Breast epithelium (tissue), 4 donors: ENCODE results near the gene MARF1. TPM values are rescaled to one million over a fixed set of nuclear protein-coding genes. Genes with fewer than 3 reads are reported as not detected.

Source experiments
- DNase-seq, 2 donors: peaks; one replicate each; pipeline ENCODE4 v3.0.0-alpha.2; 2019; ENCODE audit warnings: low spot score in 2 of 2
- H3K27ac ChIP-seq, 2 donors: fragments of 200-600 bp; sonication (generic) in 1 of 2; one replicate each; pipeline ENCODE4 v1.5.1; 2016 to 2019; ENCODE audit warnings: mild to moderate bottlenecking in 1 of 2
- H3K27me3 ChIP-seq, 2 donors: fragments of 200-600 bp; sonication (generic) in 1 of 2; one replicate each; pipeline versions ENCODE4 v1.5.1 to v1.6.0; 2017 to 2019; ENCODE audit warnings: control low read depth in 1 of 2, mild to moderate bottlenecking in 1 of 2
- H3K36me3 ChIP-seq: fragments of 200-600 bp; one replicate; pipeline ENCODE4 v1.5.1; 2019
- H3K4me1 ChIP-seq, 2 donors: fragments of 200-600 bp; sonication (generic); one replicate each; pipeline ENCODE4 v1.5.1; 2016 to 2019; ENCODE audit warnings: control low read depth in 1 of 2
- H3K4me3 ChIP-seq, 3 donors: fragments of 200-600 bp; sonication (generic); 1 replicate in 2 of 3; 2 replicates in 1 of 3; pipeline ENCODE4 v1.5.1; 2016 to 2019; ENCODE audit warnings: mild to moderate bottlenecking in 3 of 3, moderate library complexity in 2 of 3
- H3K9me3 ChIP-seq, 2 donors: fragments of 200-600 bp; sonication (generic) in 1 of 2; one replicate each; pipeline ENCODE4 v1.5.1; 2016 to 2019; ENCODE audit warnings: control low read depth in 1 of 2
- POLR2A ChIP-seq: fragments of 450-650 bp; IDR thresholded peaks from one replicate; pipeline ENCODE4 v1.6.1; 2016; ENCODE audit warnings: antibody characterized with exemption, mild to moderate bottlenecking, moderate library complexity
- POLR2AphosphoS5 ChIP-seq, 3 donors: sonication (generic); formaldehyde crosslinking; IDR thresholded peaks; one replicate each; pipeline ENCODE4 v1.6.1; 2017; ENCODE audit warnings: antibody characterized with exemption in 3 of 3
- intact Hi-C: fragments of 100-400 bp; cut with DNase I; formaldehyde crosslinking; loops from one replicate; pipeline ENCODE4 v1.15.1; 2023; ENCODE audit warnings: low total_unique reads
- total RNA-seq, 3 donors: library from RNA; depleted of rRNA; stranded (reverse); fragments of >200 nt; gene quantifications; one replicate each; pipeline ENCODE4 v1.1.0, GENCODE V29; 2016
- TF ChIP-seq, protein P1 (sequence below), 3 donors: fragments of 450-650 bp; IDR thresholded peaks; one replicate each; pipeline ENCODE4 v1.5.1; 2016 to 2017; ENCODE audit warnings: antibody characterized with exemption in 3 of 3, mild to moderate bottlenecking in 3 of 3, moderate library complexity in 3 of 3

MARF1 gene
- total RNA-seq, 3 donors from 2014 or later = 42.9 to 49.3 (median 47.5) TPM

DNA sequence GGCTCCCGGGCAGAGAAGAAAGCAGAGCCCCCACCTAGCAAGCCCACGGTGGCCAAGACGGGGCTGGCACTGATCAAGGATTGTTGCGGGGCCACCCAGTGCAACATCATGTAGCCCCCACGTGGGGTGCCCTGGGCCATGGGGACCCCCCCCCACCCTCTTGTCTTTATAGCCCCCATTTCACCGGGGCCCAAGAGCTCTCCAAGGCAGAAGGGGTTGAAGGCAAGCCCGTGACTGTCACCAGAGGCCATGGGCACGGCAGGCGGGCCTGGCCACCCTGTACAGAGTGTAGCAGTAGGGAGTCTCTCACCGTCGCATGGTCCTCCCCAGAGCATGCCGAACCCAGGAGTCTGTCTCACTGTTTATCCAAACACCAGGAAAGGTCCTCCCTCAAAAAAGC lies 56.2 kb downstream of the MARF1 start:
- Histone ChIP-seq H3K27ac (no peak overlapping the region), H3K36me3 (no peaks in the 10 kb centered on the region), H3K27me3 (no peaks in the 10 kb centered on the region), H3K4me3 (no peak overlapping the region), H3K9me3 (peaks cover 5 to 13% of the 10 kb centered on the region in 2 donors), H3K4me1 (no peaks in the 10 kb centered on the region)
- DNase-seq = no peak
- TF ChIP-seq POLR2A = no peak
- TF ChIP-seq, protein P1, sequence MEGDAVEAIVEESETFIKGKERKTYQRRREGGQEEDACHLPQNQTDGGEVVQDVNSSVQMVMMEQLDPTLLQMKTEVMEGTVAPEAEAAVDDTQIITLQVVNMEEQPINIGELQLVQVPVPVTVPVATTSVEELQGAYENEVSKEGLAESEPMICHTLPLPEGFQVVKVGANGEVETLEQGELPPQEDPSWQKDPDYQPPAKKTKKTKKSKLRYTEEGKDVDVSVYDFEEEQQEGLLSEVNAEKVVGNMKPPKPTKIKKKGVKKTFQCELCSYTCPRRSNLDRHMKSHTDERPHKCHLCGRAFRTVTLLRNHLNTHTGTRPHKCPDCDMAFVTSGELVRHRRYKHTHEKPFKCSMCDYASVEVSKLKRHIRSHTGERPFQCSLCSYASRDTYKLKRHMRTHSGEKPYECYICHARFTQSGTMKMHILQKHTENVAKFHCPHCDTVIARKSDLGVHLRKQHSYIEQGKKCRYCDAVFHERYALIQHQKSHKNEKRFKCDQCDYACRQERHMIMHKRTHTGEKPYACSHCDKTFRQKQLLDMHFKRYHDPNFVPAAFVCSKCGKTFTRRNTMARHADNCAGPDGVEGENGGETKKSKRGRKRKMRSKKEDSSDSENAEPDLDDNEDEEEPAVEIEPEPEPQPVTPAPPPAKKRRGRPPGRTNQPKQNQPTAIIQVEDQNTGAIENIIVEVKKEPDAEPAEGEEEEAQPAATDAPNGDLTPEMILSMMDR (IDR thresholded peaks at IDR 0.05) = no peak
- no peak for TF ChIP-seq POLR2AphosphoS5 (IDR thresholded peaks at IDR 0.05)
- intact Hi-C loops = no loop called here

DNA sequence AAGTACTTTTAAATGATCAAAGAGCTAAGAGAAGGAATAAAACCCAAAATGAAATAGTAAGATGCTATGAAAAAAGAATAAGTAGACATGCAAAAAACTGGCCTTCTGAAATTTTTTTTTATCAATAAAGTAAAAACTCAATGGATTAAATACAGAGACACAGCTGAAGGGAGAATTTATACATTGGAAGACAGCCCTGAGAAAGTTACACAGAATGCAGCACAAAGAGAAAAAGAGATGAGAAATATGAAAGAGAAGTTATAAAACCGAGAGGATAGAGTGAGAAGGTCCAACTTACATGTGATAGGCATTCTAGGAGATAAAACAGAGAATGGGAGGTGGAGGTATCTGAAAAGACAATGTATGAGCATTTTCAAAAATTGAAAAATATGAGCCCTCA lies 57.0 kb downstream of the MARF1 start:
- H3K27ac ChIP-seq = no peak overlapping the region
- no peak for DNase-seq
- H3K4me1 ChIP-seq = no peaks in the 10 kb centered on the region
- peaks cover 5 to 13% of the 10 kb centered on the region in 2 donors for H3K9me3 ChIP-seq
- no peaks in the 10 kb centered on the region for H3K36me3 ChIP-seq
- no peak overlapping the region for H3K4me3 ChIP-seq
- intact Hi-C loops = no loop called here
- no peak for TF ChIP-seq POLR2A
- TF ChIP-seq, protein P1 (IDR thresholded peaks at IDR 0.05) = no peak
- TF ChIP-seq POLR2AphosphoS5 (IDR thresholded peaks at IDR 0.05) = no peak
- no peaks in the 10 kb centered on the region for H3K27me3 ChIP-seq

DNA sequence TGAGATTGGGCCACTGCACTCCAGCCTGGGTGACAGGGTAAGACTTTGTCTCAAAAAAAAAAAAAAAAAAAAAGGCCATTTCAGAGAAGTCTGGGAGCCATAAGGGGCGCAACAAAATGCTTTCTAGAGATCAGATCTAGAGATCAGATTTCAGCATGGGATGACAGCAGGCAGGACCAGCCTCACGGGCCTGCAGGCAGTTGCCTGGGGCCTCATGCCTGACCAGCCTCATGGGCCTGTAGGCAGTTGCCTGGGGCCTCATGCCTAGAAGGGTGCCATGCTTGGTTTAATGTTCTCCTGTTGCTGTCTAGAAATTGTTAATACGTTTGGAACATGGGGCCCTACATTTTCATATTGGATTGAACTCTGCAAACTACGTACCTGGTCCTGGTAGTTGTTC lies 59.4 kb downstream of the MARF1 start:
- H3K27ac ChIP-seq = no peak overlapping the region
- DNase-seq = no peak
- TF ChIP-seq POLR2A (no peak), POLR2AphosphoS5 (IDR thresholded peaks at IDR 0.05) (no peak)
- TF ChIP-seq, protein P1 (IDR thresholded peaks at IDR 0.05) = no peak
- H3K27me3 ChIP-seq = no peaks in the 10 kb centered on the region
- no peaks in the 10 kb centered on the region for H3K36me3 ChIP-seq
- intact Hi-C loops = no loop called here
- H3K4me3 ChIP-seq = no peak overlapping the region
- no peaks in the 10 kb centered on the region for H3K4me1 ChIP-seq
- peaks cover 5 to 13% of the 10 kb centered on the region in 2 donors for H3K9me3 ChIP-seq

DNA sequence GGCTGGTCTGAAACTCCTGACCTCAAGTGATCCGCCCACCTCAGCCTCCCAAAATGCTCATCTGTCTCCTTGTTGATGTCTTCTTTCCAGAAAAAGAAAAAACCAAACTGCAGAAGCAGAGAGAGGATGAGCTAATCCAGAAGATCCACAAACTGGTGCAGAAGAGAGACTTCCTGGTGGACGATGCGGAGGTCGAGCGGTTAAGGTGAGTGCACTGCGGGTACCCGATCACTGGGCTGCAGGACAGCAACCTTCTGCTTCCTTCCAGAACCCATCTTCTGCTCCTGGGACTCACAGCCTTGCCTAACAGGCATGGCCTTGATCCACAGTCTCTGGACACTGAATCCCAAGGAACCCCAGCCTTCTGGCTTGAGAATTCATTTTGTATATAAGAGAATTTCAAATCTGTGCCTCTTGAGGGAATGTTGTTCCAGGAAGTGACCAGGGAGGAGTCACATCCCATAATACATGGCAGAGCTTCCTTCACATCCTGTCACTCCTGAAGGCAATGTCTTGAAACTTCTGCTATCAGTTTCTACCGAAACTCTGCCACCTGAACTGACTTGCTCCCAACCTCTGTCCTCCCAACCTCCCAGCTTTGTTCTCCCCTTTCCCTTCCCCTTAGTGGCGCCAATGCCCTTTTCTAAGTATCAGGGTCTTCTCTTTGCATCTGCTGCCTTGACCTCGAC lies 61.7 kb downstream of the MARF1 start:
- Histone ChIP-seq H3K9me3 (peaks cover 5 to 11% of the 10 kb centered on the region in 2 donors), H3K27me3 (no peaks in the 10 kb centered on the region), H3K27ac (no peak overlapping the region), H3K36me3 (no peaks in the 10 kb centered on the region), H3K4me3 (no peak overlapping the region), H3K4me1 (no peaks in the 10 kb centered on the region)
- intact Hi-C loops = no loop called here
- no peak for DNase-seq
- TF ChIP-seq POLR2A (no peak), POLR2AphosphoS5 (IDR thresholded peaks at IDR 0.05) (no peak)
- TF ChIP-seq, protein P1 (IDR thresholded peaks at IDR 0.05) = no peak

DNA sequence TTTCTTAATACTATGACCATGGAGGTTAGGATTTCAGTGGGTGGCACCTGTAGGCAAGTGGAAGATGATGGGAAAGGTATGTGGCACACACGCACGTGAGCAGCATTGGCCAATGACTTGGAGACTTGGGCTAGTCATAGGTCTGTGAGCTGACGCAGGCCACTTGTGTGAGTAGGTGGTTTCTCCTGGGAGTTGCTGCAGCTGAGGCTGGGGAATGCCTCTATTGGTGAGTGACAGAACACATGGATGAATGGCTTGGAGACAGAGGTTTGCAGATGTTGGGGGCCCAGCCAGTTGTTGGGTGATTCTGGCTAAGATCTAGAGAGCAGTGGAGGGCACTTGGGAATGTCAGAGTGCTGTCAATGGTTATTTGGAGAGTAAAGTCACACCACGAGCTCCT lies 64.1 kb downstream of the MARF1 start:
- H3K27me3 ChIP-seq = no peaks in the 10 kb centered on the region
- TF ChIP-seq POLR2A = no peak
- TF ChIP-seq, protein P1 (IDR thresholded peaks at IDR 0.05) = no peak
- TF ChIP-seq POLR2AphosphoS5 (IDR thresholded peaks at IDR 0.05) = no peak
- H3K4me1 ChIP-seq = no peaks in the 10 kb centered on the region
- intact Hi-C loops = no loop called here
- H3K4me3 ChIP-seq = no peak overlapping the region
- DNase-seq = no peak
- H3K27ac ChIP-seq = no peak overlapping the region
- no peaks in the 10 kb centered on the region for H3K36me3 ChIP-seq
- no peaks in the 10 kb centered on the region for H3K9me3 ChIP-seq
